ENCODE results near the gene SDK1. TPM values are rescaled to one million over a fixed set of nuclear protein-coding genes. Genes with fewer than 3 reads are reported as not detected.

Gene SDK1
- total and polyA plus RNA-seq, 10 of the 15 experiments (the other 5 are each of a cell fraction or from before 2014, with no cell fraction given) = 0.14 to 0.33 TPM; not detected in 8

DNA sequence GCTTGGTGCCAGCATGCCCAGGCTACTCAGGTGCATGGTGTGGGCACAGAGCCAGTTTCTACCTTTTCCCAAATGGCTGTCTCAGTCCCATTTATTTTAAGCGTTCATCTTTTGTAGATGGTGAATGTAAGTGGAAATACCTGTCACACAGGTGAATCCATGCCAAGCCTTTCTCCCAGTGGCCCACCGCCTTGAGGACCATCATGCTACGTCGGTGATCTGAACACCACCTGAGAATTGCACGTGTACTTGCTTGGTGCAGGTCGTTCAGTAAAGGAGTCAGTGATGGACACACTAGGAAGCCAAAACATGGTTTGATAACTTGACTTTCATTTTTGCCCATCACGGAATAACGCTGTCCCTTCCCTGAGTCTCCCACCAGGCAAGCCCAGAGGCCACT lies 714.3 kb downstream of the SDK1 start:
- no TSS peak for BruUV-seq (replicated peaks)
- ATAC-seq (no peak), FAIRE-seq (no peak), DNase-seq (ENCODE audit: low read depth, low spot score) (no peak)
- CTCF ChIA-PET = no interaction called here
- H3K4me1 ChIP-seq (ENCODE audit: control insufficient read depth, insufficient read depth, low read length) = no peaks in the 10 kb centered on the region
- H3K4me3 ChIP-seq = no peak overlapping the region
- H3K9ac ChIP-seq (ENCODE audit: control insufficient read depth, insufficient read depth, low read length) = no peak overlapping the region
- no peaks in the 10 kb centered on the region for H4K20me1 ChIP-seq (ENCODE audit: control insufficient read depth, insufficient read depth)
- H3K4me2 ChIP-seq (ENCODE audit: control insufficient read depth, insufficient read depth) = no peak overlapping the region
- H3K79me2 ChIP-seq (ENCODE audit: control insufficient read depth, insufficient read depth, low read length) = no peaks in the 10 kb centered on the region
- no peaks in the 10 kb centered on the region for H3K36me3 ChIP-seq (ENCODE audit: control insufficient read depth in 2 of 2, insufficient read depth in 2 of 2, low read length in 1 of 2)
- intact Hi-C loops (cut with micrococcal nuclease; ENCODE audit: unreplicated experiment) (no loop called here), in situ Hi-C loops (cut with MboI) (no loop called here)
- no peaks in the 10 kb centered on the region; the same call in 1 of the 3 replicates for H3K9me3 ChIP-seq (replicated peaks; ENCODE audit: control insufficient read depth, insufficient read depth, low read length)
- RAD21 ChIA-PET (ENCODE audit: unreplicated experiment) = no interaction called here
- WGBS (ENCODE audit: insufficient coverage, insufficient replicate concordance, low lambda C conversion rate, missing lambda C conversion rate) = 35% methylated on average over 8 of the region's 8 CpGs
- no peak overlapping the region for H3K27ac ChIP-seq (ENCODE audit: control insufficient read depth, insufficient read depth)
- POLR2A ChIA-PET = no interaction called here
- no peak overlapping the region for H2AFZ ChIP-seq (ENCODE audit: control insufficient read depth, low read depth, low read length)
- no peaks in the 10 kb centered on the region for H3K27me3 ChIP-seq (replicated peaks in 1 of 2; ENCODE audit: control insufficient read depth in 2 of 2, insufficient read depth in 2 of 2, low read length in 1 of 2)
- SMC1A ChIA-PET (ENCODE audit: uncharacterized antibody, unreplicated experiment) = no interaction called here
- TF ChIP-seq ZNF274 (IDR thresholded peaks at IDR 0.05; ENCODE audit: insufficient read depth, insufficient read length) (no peak), NFYA (IDR thresholded peaks at IDR 0.05; ENCODE audit: borderline replicate concordance, low read depth, low read length) (no peak), KDM1A (IDR thresholded peaks at IDR 0.05; ENCODE audit: borderline replicate concordance) (no peak), FOXM1 (IDR thresholded peaks at IDR 0.05; ENCODE audit: low read depth, low read length) (no peak), TCF3 (IDR thresholded peaks at IDR 0.05; ENCODE audit: borderline replicate concordance, insufficient read depth, low read depth, low read length) (no peak), SIN3A (IDR thresholded peaks at IDR 0.05; ENCODE audit: low read depth, low read length) (no peak), SMARCA5 (IDR thresholded peaks at IDR 0.05) (no peak), CBX3 (IDR thresholded peaks at IDR 0.05; ENCODE audit: borderline replicate concordance, low read depth) (no peak)
- TF ChIP-seq, protein P1, sequence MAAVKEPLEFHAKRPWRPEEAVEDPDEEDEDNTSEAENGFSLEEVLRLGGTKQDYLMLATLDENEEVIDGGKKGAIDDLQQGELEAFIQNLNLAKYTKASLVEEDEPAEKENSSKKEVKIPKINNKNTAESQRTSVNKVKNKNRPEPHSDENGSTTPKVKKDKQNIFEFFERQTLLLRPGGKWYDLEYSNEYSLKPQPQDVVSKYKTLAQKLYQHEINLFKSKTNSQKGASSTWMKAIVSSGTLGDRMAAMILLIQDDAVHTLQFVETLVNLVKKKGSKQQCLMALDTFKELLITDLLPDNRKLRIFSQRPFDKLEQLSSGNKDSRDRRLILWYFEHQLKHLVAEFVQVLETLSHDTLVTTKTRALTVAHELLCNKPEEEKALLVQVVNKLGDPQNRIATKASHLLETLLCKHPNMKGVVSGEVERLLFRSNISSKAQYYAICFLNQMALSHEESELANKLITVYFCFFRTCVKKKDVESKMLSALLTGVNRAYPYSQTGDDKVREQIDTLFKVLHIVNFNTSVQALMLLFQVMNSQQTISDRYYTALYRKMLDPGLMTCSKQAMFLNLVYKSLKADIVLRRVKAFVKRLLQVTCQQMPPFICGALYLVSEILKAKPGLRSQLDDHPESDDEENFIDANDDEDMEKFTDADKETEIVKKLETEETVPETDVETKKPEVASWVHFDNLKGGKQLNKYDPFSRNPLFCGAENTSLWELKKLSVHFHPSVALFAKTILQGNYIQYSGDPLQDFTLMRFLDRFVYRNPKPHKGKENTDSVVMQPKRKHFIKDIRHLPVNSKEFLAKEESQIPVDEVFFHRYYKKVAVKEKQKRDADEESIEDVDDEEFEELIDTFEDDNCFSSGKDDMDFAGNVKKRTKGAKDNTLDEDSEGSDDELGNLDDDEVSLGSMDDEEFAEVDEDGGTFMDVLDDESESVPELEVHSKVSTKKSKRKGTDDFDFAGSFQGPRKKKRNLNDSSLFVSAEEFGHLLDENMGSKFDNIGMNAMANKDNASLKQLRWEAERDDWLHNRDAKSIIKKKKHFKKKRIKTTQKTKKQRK (IDR thresholded peaks at IDR 0.05; ENCODE audit: low read depth, low read length) = no peak
- TF ChIP-seq, protein P2, sequence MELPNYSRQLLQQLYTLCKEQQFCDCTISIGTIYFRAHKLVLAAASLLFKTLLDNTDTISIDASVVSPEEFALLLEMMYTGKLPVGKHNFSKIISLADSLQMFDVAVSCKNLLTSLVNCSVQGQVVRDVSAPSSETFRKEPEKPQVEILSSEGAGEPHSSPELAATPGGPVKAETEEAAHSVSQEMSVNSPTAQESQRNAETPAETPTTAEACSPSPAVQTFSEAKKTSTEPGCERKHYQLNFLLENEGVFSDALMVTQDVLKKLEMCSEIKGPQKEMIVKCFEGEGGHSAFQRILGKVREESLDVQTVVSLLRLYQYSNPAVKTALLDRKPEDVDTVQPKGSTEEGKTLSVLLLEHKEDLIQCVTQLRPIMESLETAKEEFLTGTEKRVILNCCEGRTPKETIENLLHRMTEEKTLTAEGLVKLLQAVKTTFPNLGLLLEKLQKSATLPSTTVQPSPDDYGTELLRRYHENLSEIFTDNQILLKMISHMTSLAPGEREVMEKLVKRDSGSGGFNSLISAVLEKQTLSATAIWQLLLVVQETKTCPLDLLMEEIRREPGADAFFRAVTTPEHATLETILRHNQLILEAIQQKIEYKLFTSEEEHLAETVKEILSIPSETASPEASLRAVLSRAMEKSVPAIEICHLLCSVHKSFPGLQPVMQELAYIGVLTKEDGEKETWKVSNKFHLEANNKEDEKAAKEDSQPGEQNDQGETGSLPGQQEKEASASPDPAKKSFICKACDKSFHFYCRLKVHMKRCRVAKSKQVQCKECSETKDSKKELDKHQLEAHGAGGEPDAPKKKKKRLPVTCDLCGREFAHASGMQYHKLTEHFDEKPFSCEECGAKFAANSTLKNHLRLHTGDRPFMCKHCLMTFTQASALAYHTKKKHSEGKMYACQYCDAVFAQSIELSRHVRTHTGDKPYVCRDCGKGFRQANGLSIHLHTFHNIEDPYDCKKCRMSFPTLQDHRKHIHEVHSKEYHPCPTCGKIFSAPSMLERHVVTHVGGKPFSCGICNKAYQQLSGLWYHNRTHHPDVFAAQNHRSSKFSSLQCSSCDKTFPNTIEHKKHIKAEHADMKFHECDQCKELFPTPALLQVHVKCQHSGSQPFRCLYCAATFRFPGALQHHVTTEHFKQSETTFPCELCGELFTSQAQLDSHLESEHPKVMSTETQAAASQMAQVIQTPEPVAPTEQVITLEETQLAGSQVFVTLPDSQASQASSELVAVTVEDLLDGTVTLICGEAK (IDR thresholded peaks at IDR 0.05; ENCODE audit: borderline replicate concordance) = no peak
- TF ChIP-seq, protein P3, sequence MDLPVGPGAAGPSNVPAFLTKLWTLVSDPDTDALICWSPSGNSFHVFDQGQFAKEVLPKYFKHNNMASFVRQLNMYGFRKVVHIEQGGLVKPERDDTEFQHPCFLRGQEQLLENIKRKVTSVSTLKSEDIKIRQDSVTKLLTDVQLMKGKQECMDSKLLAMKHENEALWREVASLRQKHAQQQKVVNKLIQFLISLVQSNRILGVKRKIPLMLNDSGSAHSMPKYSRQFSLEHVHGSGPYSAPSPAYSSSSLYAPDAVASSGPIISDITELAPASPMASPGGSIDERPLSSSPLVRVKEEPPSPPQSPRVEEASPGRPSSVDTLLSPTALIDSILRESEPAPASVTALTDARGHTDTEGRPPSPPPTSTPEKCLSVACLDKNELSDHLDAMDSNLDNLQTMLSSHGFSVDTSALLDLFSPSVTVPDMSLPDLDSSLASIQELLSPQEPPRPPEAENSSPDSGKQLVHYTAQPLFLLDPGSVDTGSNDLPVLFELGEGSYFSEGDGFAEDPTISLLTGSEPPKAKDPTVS (IDR thresholded peaks at IDR 0.05; ENCODE audit: low read depth, low read length) = no peak
- TF ChIP-seq, protein P4, sequence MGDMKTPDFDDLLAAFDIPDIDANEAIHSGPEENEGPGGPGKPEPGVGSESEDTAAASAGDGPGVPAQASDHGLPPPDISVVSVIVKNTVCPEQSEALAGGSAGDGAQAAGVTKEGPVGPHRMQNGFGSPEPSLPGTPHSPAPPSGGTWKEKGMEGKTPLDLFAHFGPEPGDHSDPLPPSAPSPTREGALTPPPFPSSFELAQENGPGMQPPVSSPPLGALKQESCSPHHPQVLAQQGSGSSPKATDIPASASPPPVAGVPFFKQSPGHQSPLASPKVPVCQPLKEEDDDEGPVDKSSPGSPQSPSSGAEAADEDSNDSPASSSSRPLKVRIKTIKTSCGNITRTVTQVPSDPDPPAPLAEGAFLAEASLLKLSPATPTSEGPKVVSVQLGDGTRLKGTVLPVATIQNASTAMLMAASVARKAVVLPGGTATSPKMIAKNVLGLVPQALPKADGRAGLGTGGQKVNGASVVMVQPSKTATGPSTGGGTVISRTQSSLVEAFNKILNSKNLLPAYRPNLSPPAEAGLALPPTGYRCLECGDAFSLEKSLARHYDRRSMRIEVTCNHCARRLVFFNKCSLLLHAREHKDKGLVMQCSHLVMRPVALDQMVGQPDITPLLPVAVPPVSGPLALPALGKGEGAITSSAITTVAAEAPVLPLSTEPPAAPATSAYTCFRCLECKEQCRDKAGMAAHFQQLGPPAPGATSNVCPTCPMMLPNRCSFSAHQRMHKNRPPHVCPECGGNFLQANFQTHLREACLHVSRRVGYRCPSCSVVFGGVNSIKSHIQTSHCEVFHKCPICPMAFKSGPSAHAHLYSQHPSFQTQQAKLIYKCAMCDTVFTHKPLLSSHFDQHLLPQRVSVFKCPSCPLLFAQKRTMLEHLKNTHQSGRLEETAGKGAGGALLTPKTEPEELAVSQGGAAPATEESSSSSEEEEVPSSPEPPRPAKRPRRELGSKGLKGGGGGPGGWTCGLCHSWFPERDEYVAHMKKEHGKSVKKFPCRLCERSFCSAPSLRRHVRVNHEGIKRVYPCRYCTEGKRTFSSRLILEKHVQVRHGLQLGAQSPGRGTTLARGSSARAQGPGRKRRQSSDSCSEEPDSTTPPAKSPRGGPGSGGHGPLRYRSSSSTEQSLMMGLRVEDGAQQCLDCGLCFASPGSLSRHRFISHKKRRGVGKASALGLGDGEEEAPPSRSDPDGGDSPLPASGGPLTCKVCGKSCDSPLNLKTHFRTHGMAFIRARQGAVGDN (IDR thresholded peaks at IDR 0.05) = no peak

All from GM12878 (cell line).